K562 (cell line): Measurements from ENCODE around the gene PDPK1. TPM values are rescaled to one million over a fixed set of nuclear protein-coding genes. Genes with fewer than 3 reads are reported as not detected.

Source experiments
- ATF7 ChIP-seq: fragments of 450-650 bp; IDR thresholded peaks from 2 replicates; pipeline ENCODE4 v1.7.1; 2014; ENCODE audit warnings: mild to moderate bottlenecking, moderate library complexity
- CBX1 ChIP-seq: sonication (generic); IDR thresholded peaks from 2 replicates; pipeline ENCODE4 v1.6.1; 2016; ENCODE audit warnings: antibody characterized with exemption, low read depth, mild to moderate bottlenecking
- CEBPG ChIP-seq, 3 experiments: fragments of 200-800 bp in 1 of 3; sonication (Bioruptor generic) in 1 of 3; sonication (generic) in 1 of 3; formaldehyde crosslinking in 1 of 3; IDR thresholded peaks in 2 of 3; conservative IDR thresholded peaks in 1 of 3; 2 replicates each; pipeline versions ENCODE4 v1.6.1 to v1.8.0; 2016 to 2022; ENCODE audit warnings: missing compliant biosample characterization in 2 of 3, missing genetic modification characterization in 2 of 3, mild to moderate bottlenecking in 1 of 3, missing genetic modification reagents in 1 of 3
- ELK1 ChIP-seq: sonication (generic); formaldehyde crosslinking; IDR thresholded peaks from 2 replicates; pipeline ENCODE4 v1.8.1; 2022; ENCODE audit warnings: missing genetic modification reagents
- GTF2B ChIP-seq: IDR thresholded peaks from 2 replicates; pipeline ENCODE4 v1.6.1; 2011; ENCODE audit not compliant: insufficient read length; ENCODE audit errors: extremely low read depth
- JUNB ChIP-seq: fragments of 450-650 bp; formaldehyde crosslinking; conservative IDR thresholded peaks from 2 replicates; pipeline ENCODE4 v1.4.0; 2020; ENCODE audit warnings: mild to moderate bottlenecking
- JUND ChIP-seq, 2 experiments: IDR thresholded peaks; 2 replicates in 1 of 2; 3 replicates in 1 of 2; pipeline ENCODE4 v1.6.1; 2011; ENCODE audit warnings: borderline replicate concordance in 2 of 2, low read depth in 2 of 2, low read length in 2 of 2, improper control_type of control experiment in 1 of 2, missing biosample characterization in 1 of 2, missing genetic modification characterization in 1 of 2, missing genetic modification reagents in 1 of 2
- MBD2 ChIP-seq: sonication (generic); IDR thresholded peaks from 2 replicates; pipeline ENCODE4 v1.6.1; 2016; ENCODE audit warnings: low read depth, borderline replicate concordance
- SMAD4 ChIP-seq: fragments of 250-450 bp; sonication (Bioruptor Pico); conservative IDR thresholded peaks from 2 replicates; pipeline ENCODE4 v1.8.0; 2021; ENCODE audit warnings: inconsistent platforms, mild to moderate bottlenecking, moderate library complexity
- ZBTB40 ChIP-seq, 2 experiments: fragments of 450-650 bp in 1 of 2; sonication (generic) in 1 of 2; formaldehyde crosslinking in 1 of 2; IDR thresholded peaks; 2 replicates each; pipeline versions ENCODE4 v1.7.1 to v1.9.0; 2016 to 2022; ENCODE audit warnings: inconsistent platforms in 1 of 2, mild to moderate bottlenecking in 1 of 2, missing genetic modification reagents in 1 of 2
- ZKSCAN3 ChIP-seq: fragments of 250-450 bp; sonication (Bioruptor Pico); IDR thresholded peaks from 2 replicates; pipeline ENCODE4 v1.4.0; 2020
- ZNF197 ChIP-seq: fragments of 200-800 bp; sonication (Bioruptor generic); IDR thresholded peaks from 2 replicates; pipeline ENCODE4 v1.6.1; 2016; ENCODE audit warnings: low read depth, missing genetic modification characterization, missing compliant biosample characterization
- ZNF511 ChIP-seq: sonication (generic); formaldehyde crosslinking; IDR thresholded peaks from 2 replicates; pipeline ENCODE4 v1.8.0; 2022; ENCODE audit warnings: mild to moderate bottlenecking, missing genetic modification reagents
- polyA plus RNA-seq, 8 experiments: library from polyadenylated mRNA; depleted of rRNA in 4 of 8; stranded (reverse) in 5 of 8; unstranded in 3 of 8; fragments of >200 nt; fragmentation: Nextera tagmentation in 2 of 8; fragmentation: Illumina TruSeq in 1 of 8; extraction: Ambion mirVana in 2 of 8; extraction: Trizol in 1 of 8; gene quantifications; 2 replicates each; pipeline versions ENCODE4 v1.2.1 to v1.2.3, GENCODE V29; 2011 to 2014; ENCODE audit warnings: inconsistent platforms in 1 of 8, missing spikeins in 1 of 8
- total RNA-seq, 7 experiments: library from RNA; depleted of rRNA in 6 of 7; stranded (reverse); fragments of >200 nt in 6 of 7; fragmentation: Illumina TruSeq in 2 of 7; extraction: Trizol in 2 of 7; gene quantifications; 2 replicates each; pipeline versions ENCODE4 v1.2.1 to v1.2.3, GENCODE V29; 2011 to 2021; ENCODE audit warnings: low replicate concordance in 1 of 7

The PDPK1 gene
- total and polyA plus RNA-seq, 9 of the 15 experiments (the other 6 are each of a cell fraction or from before 2014, with no cell fraction given): 4.0 to 37.2 (median 18.7) TPM

GRCh38 chr16:2513405-2514332 is 24.2 kb upstream of the PDPK1 start, which contains the start of gene ATP6V0C (continued):
- TF ChIP-seq ZBTB40 (IDR thresholded peaks at IDR 0.05) (no peak), ZBTB40 (CRISPR knock-in tag; IDR thresholded peaks at IDR 0.05) (no peak), MBD2 (peak; percentile 81; the same call in 1 of the 2 replicates), ZKSCAN3 (CRISPR knock-in tag) (no peak), ATF7 (peak; percentile 99), ELK1 (CRISPR knock-in tag) (no peak), GTF2B (no peak), JUND (IDR thresholded peaks at IDR 0.05; ENCODE audit: borderline replicate concordance, low read depth, low read length) (peak; percentile 92), JUND (tag; IDR thresholded peaks at IDR 0.05; ENCODE audit: borderline replicate concordance, low read depth, low read length) (peak; percentile 6; the same call in 1 of the 3 replicates), ZNF197 (CRISPR knock-in tag) (peak; percentile 72), SMAD4 (CRISPR knock-in tag) (0 out of 2 replicates have a peak, but pooled peaks have one; percentile 51), CBX1 (0 out of 2 replicates have a peak, but pooled peaks have one; percentile 20), CEBPG (CRISPR knock-in tag; IDR thresholded peaks at IDR 0.05) (peak; percentile 27), CEBPG (tag; conservative IDR thresholded peaks at IDR 0.05 in 1 of 2, IDR thresholded peaks at IDR 0.05 in 1 of 2) (no peak), JUNB (CRISPR knock-in tag) (0 out of 2 replicates have a peak, but pooled peaks have one; percentile 27), ZNF511 (CRISPR knock-in tag) (no peak)
